Naive thymus-derived CD4-positive, alpha-beta T cell (primary cell): Measurements from ENCODE around the gene KIF19. TPM values are rescaled to one million over a fixed set of nuclear protein-coding genes. Genes with fewer than 3 reads are reported as not detected.

Experiments
- ATAC-seq: fragments of 150-1000 bp; cut with Tn5 transposase; 2 replicates; pipeline ENCODE4 v1.10.0; 2021; ENCODE audit warnings: mild to moderate bottlenecking, moderate library complexity
- CTCF ChIA-PET: fragments of 350-600 bp; sonication (Branson Sonifier 250); formaldehyde crosslinking; loops from one replicate; lab custom pipeline; 2021; ENCODE audit warnings: antibody characterized with exemption; lab: Charles Lee
- POLR2A ChIA-PET: fragments of 350-600 bp; sonication (Branson Sonifier 250); formaldehyde crosslinking; loops from one replicate; lab custom pipeline; 2021; ENCODE audit warnings: antibody characterized with exemption, inconsistent platforms; lab: Charles Lee
- DNase-seq, 9 donors: peaks; one replicate each; pipeline versions ENCODE4 v3.0.0 to v3.0.0-alpha.2; 2020 to 2022; ENCODE audit warnings: mixed read lengths in 1 of 9
- H3K27ac ChIP-seq: one replicate; pipeline ENCODE4 v1.7.0; 2013; ENCODE audit warnings: mild to moderate bottlenecking, low read depth, low read length, moderate library complexity
- H3K27me3 ChIP-seq, 2 donors: one replicate each; pipeline ENCODE4 v1.7.0; 2013; ENCODE audit warnings: low read length in 2 of 2, mild to moderate bottlenecking in 2 of 2, moderate library complexity in 2 of 2; ENCODE audit not compliant: control insufficient read depth in 2 of 2, insufficient read depth in 2 of 2
- H3K36me3 ChIP-seq, 3 experiments: 1 replicate in 2 of 3; 2 replicates in 1 of 3; pipeline ENCODE4 v1.7.0; 2013; ENCODE audit warnings: low read length in 3 of 3, mild to moderate bottlenecking in 3 of 3, moderate library complexity in 1 of 3; ENCODE audit not compliant: insufficient read depth in 3 of 3, control insufficient read depth in 2 of 3
- H3K4me1 ChIP-seq, 2 donors: one replicate each; pipeline ENCODE4 v1.7.0; 2013; ENCODE audit warnings: low read length in 2 of 2, mild to moderate bottlenecking in 2 of 2, moderate library complexity in 1 of 2; ENCODE audit not compliant: control insufficient read depth in 2 of 2, insufficient read depth in 2 of 2
- H3K4me3 ChIP-seq: 2 replicates; pipeline ENCODE4 v1.7.0; 2013; ENCODE audit warnings: mild to moderate bottlenecking, low read length
- H3K9me3 ChIP-seq, 3 experiments: 1 replicate in 2 of 3; 2 replicates in 1 of 3; pipeline ENCODE4 v1.7.0; 2013; ENCODE audit warnings: low read length in 3 of 3; ENCODE audit not compliant: control insufficient read depth in 2 of 3
- H3K27ac Mint-ChIP-seq, 9 donors: one replicate each; pipeline ENCODE4 v1.8.0; 2020 to 2022; ENCODE audit warnings: mixed read lengths in 9 of 9, mild to moderate bottlenecking in 8 of 9, moderate library complexity in 5 of 9, inconsistent platforms in 2 of 9
- H3K27me3 Mint-ChIP-seq, 5 donors: one replicate each; pipeline ENCODE4 v1.8.0; 2021 to 2022; ENCODE audit warnings: mixed read lengths in 5 of 5, mild to moderate bottlenecking in 1 of 5
- H3K36me3 Mint-ChIP-seq, 5 donors: one replicate each; pipeline ENCODE4 v1.8.0; 2020 to 2022; ENCODE audit warnings: mixed read lengths in 5 of 5, mild to moderate bottlenecking in 3 of 5, inconsistent platforms in 1 of 5
- H3K4me1 Mint-ChIP-seq, 7 donors: one replicate each; pipeline ENCODE4 v1.8.0; 2020 to 2022; ENCODE audit warnings: mixed read lengths in 7 of 7, mild to moderate bottlenecking in 3 of 7, inconsistent platforms in 1 of 7
- H3K4me3 Mint-ChIP-seq, 10 donors: one replicate each; pipeline ENCODE4 v1.8.0; 2020 to 2022; ENCODE audit warnings: mild to moderate bottlenecking in 10 of 10, mixed read lengths in 10 of 10, moderate library complexity in 6 of 10, inconsistent platforms in 2 of 10
- H3K9me3 Mint-ChIP-seq, 11 donors: one replicate each; pipeline ENCODE4 v1.8.0; 2020 to 2022; ENCODE audit warnings: mixed read lengths in 11 of 11, mild to moderate bottlenecking in 4 of 11, inconsistent platforms in 1 of 11, moderate library complexity in 1 of 11
- intact Hi-C, 2 donors: fragments of 100-400 bp; cut with micrococcal nuclease; formaldehyde crosslinking; loops; one replicate each; pipeline ENCODE4 v1.15.1; 2023
- polyA plus RNA-seq, 2 donors: library from polyadenylated mRNA; unstranded; fragments of 300-500 nt; fragmentation: Illumina TruSeq; gene quantifications; one replicate each; pipeline ENCODE4 v1.2.3, GENCODE V29; 2021
- total RNA-seq, 6 experiments: library from RNA in 5 of 6; stranded (reverse) in 5 of 6; gene quantifications; 1 replicate in 5 of 6; 2 replicates in 1 of 6; pipeline ENCODE4 v1.2.3 and lab custom pipeline; 2021 to 2026

KIF19 gene
- total and polyA plus RNA-seq, 7 experiments from 2014 or later = 0.34 to 1.2 (median 0.47) TPM; not detected in 3

- Histone ChIP-seq H3K4me3 (no peak overlapping the region), H3K4me1 (peaks cover 0 to under 1% of the 10 kb centered on the region in 2 donors), H3K9me3 (no peaks in the 10 kb centered on the region), H3K27me3 (no peaks in the 10 kb centered on the region), H3K36me3 (no peaks in the 10 kb centered on the region), H3K27ac (no peak overlapping the region)
- Mint-ChIP-seq H3K9me3 (peaks cover 0 to 8% (median 0%) of the 10 kb centered on the region in 11 donors), H3K27ac (peak overlapping the region in 1 of 9 donors; percentile 27), H3K27me3 (no peaks in the 10 kb centered on the region), H3K36me3 (peaks cover 0 to 4% (median 0%) of the 10 kb centered on the region in 5 donors), H3K4me3 (no peak overlapping the region), H3K4me1 (peaks cover 0 to 27% (median 0%) of the 10 kb centered on the region in 7 donors)
- DNase-seq = no peak
- POLR2A ChIA-PET = no interaction called here
- ATAC-seq = no peak
- CTCF ChIA-PET = interaction anchor here (0.7 to 1.1 kb wide), 2 partner anchors 9 to 31 kb away, joined by 3 read pairs; no protein-coding TSS in a partner anchor
- intact Hi-C loops = no loop called here
Observed at GRCh38 chr17:74290340-74290739, 35.7 kb upstream of the KIF19 start.

- peaks cover 0 to 29% (median 0%) of the 10 kb centered on the region in 7 donors for H3K4me1 Mint-ChIP-seq
- peaks cover 0 to 3% (median 0%) of the 10 kb centered on the region in 5 donors for H3K27me3 Mint-ChIP-seq
- H3K36me3 ChIP-seq = no peaks in the 10 kb centered on the region
- POLR2A ChIA-PET = no interaction called here
- H3K4me3 ChIP-seq = no peak overlapping the region
- no peak for ATAC-seq
- intact Hi-C loops = no loop called here
- peaks cover 0 to 4% of the 10 kb centered on the region in 2 donors for H3K4me1 ChIP-seq
- DNase-seq = no peak
- no peaks in the 10 kb centered on the region for H3K27me3 ChIP-seq
- H3K27ac ChIP-seq = no peak overlapping the region
- H3K36me3 Mint-ChIP-seq = peaks cover 0 to 4% (median 0%) of the 10 kb centered on the region in 5 donors
- H3K9me3 ChIP-seq = no peaks in the 10 kb centered on the region
- H3K9me3 Mint-ChIP-seq = peaks cover 0 to 14% (median 0%) of the 10 kb centered on the region in 11 donors
- H3K4me3 Mint-ChIP-seq = no peak overlapping the region
- CTCF ChIA-PET = no interaction called here
- H3K27ac Mint-ChIP-seq = no peak overlapping the region
Observed at GRCh38 chr17:74292495-74292894, 33.5 kb upstream of the KIF19 start.

GRCh38 chr17:74295625-74296547, 30.1 kb upstream of the KIF19 start:
- Mint-ChIP-seq H3K36me3 (peaks cover 0 to 4% (median 0%) of the 10 kb centered on the region in 5 donors), H3K27ac (peak overlapping the region in 1 of 9 donors; percentile 51), H3K4me3 (no peak overlapping the region), H3K9me3 (peaks cover 0 to 14% (median 0%) of the 10 kb centered on the region in 11 donors), H3K27me3 (peaks cover 0 to 9% (median 0%) of the 10 kb centered on the region in 5 donors), H3K4me1 (peaks cover 0 to 20% (median 0%) of the 10 kb centered on the region in 7 donors)
- no peaks in the 10 kb centered on the region for H3K27me3 ChIP-seq
- peaks cover 0 to 4% of the 10 kb centered on the region in 2 donors for H3K4me1 ChIP-seq
- ChIA-PET CTCF (interaction anchor here (0.6 to 1.9 kb wide), 9 partner anchors 11 to 1226 kb away, joined by 3 to 9 read pairs (median 4); partner anchors contain the start of gene TTYH2), POLR2A (interaction anchor here (0.6 to 0.8 kb wide), 3 partner anchors 11 to 709 kb away, joined by 4 to 9 read pairs (median 5); no protein-coding TSS in a partner anchor)
- no peaks in the 10 kb centered on the region for H3K9me3 ChIP-seq
- intact Hi-C loops = loop anchor here (1.0 kb wide), 3 partner anchors 13 to 86 kb away; partner anchors contain the start of gene TTYH2 (in 1 of the 2)
- H3K36me3 ChIP-seq = no peaks in the 10 kb centered on the region
- no peak overlapping the region for H3K27ac ChIP-seq
- DNase-seq = no peak
- ATAC-seq = no peak
- H3K4me3 ChIP-seq = no peak overlapping the region

- no peaks in the 10 kb centered on the region for H3K9me3 ChIP-seq
- H3K36me3 Mint-ChIP-seq = peaks cover 0 to 4% (median 0%) of the 10 kb centered on the region in 5 donors
- H3K27ac ChIP-seq = no peak overlapping the region
- intact Hi-C loops = loop anchor here (1.0 kb wide), 3 partner anchors 13 to 86 kb away; partner anchors contain the start of gene TTYH2 (in 1 of the 2)
- H3K4me3 Mint-ChIP-seq = no peak overlapping the region
- peak overlapping the region in 2 of 9 donors; percentile 29 to 51 for H3K27ac Mint-ChIP-seq
- no peak overlapping the region for H3K4me3 ChIP-seq
- DNase-seq (no peak), ATAC-seq (peak; percentile 61)
- peaks cover 0 to 8% of the 10 kb centered on the region in 2 donors for H3K4me1 ChIP-seq
- H3K9me3 Mint-ChIP-seq = peaks cover 0 to 14% (median 0%) of the 10 kb centered on the region in 11 donors
- H3K4me1 Mint-ChIP-seq = peaks cover 0 to 25% (median 4%) of the 10 kb centered on the region in 7 donors
- no peaks in the 10 kb centered on the region for H3K27me3 ChIP-seq
- peaks cover 0 to 9% (median 0%) of the 10 kb centered on the region in 5 donors for H3K27me3 Mint-ChIP-seq
- CTCF ChIA-PET = interaction anchor here (0.8 to 1.9 kb wide), 6 partner anchors 12 to 85 kb away, joined by 3 to 9 read pairs (median 4); partner anchors contain the start of gene TTYH2
- POLR2A ChIA-PET = no interaction called here
- H3K36me3 ChIP-seq = no peaks in the 10 kb centered on the region
Observed at GRCh38 chr17:74296548-74296936, 29.5 kb upstream of the KIF19 start.

GRCh38 chr17:74297941-74298340, 28.1 kb upstream of the KIF19 start:
- CTCF ChIA-PET = interaction anchor here (1.5 kb wide), 1 partner anchor 15 kb away, joined by 5 read pairs; no protein-coding TSS in a partner anchor
- intact Hi-C loops = no loop called here
- ATAC-seq (no peak), DNase-seq (no peak)
- Mint-ChIP-seq H3K9me3 (peaks cover 0 to 14% (median 0%) of the 10 kb centered on the region in 11 donors), H3K27ac (no peak overlapping the region), H3K4me1 (peaks cover 0 to 26% (median 4%) of the 10 kb centered on the region in 7 donors), H3K36me3 (peaks cover 0 to 4% (median 0%) of the 10 kb centered on the region in 5 donors), H3K4me3 (peak overlapping the region in 1 of 10 donors; percentile 13), H3K27me3 (peaks cover 0 to 9% (median 0%) of the 10 kb centered on the region in 5 donors)
- no peaks in the 10 kb centered on the region for H3K27me3 ChIP-seq
- H3K4me1 ChIP-seq = peaks cover 0 to 8% of the 10 kb centered on the region in 2 donors
- POLR2A ChIA-PET = no interaction called here
- no peak overlapping the region for H3K27ac ChIP-seq
- H3K9me3 ChIP-seq = no peaks in the 10 kb centered on the region
- H3K4me3 ChIP-seq = no peak overlapping the region
- H3K36me3 ChIP-seq = no peaks in the 10 kb centered on the region

- peaks cover 0 to 26% (median 4%) of the 10 kb centered on the region in 7 donors for H3K4me1 Mint-ChIP-seq
- no peak overlapping the region for H3K27ac Mint-ChIP-seq
- POLR2A ChIA-PET = interaction anchor here (0.5 kb wide), 1 partner anchor 88 kb away, joined by 3 read pairs; no protein-coding TSS in a partner anchor
- intact Hi-C loops = no loop called here
- H3K36me3 ChIP-seq = no peaks in the 10 kb centered on the region
- no peak overlapping the region for H3K4me3 ChIP-seq
- H3K9me3 ChIP-seq = no peaks in the 10 kb centered on the region
- CTCF ChIA-PET = interaction anchor here (1.2 to 1.5 kb wide), 3 partner anchors 14 to 64 kb away, joined by 3 to 6 read pairs (median 5); no protein-coding TSS in a partner anchor
- H3K27ac ChIP-seq = no peak overlapping the region
- no peak for ATAC-seq
- peaks cover 0 to 4% (median 0%) of the 10 kb centered on the region in 5 donors for H3K36me3 Mint-ChIP-seq
- H3K9me3 Mint-ChIP-seq = peaks cover 0 to 14% (median 0%) of the 10 kb centered on the region in 11 donors
- H3K27me3 Mint-ChIP-seq = peaks cover 0 to 9% (median 0%) of the 10 kb centered on the region in 5 donors
- no peak for DNase-seq
- peaks cover 0 to 8% of the 10 kb centered on the region in 2 donors for H3K4me1 ChIP-seq
- H3K27me3 ChIP-seq = no peaks in the 10 kb centered on the region
- H3K4me3 Mint-ChIP-seq = no peak overlapping the region
Observed at GRCh38 chr17:74298778-74299177, 27.2 kb upstream of the KIF19 start.
